22Rv1 (cell line): ENCODE results near the gene MYOD1.

Source experiments
- ZFX ChIP-seq: fragments of 450-650 bp; IDR thresholded peaks from 2 replicates; pipeline ENCODE4 v1.6.1; 2017; ENCODE audit warnings: antibody characterized with exemption, borderline replicate concordance
- TF ChIP-seq, protein P1 (sequence below): fragments of 450-650 bp; IDR thresholded peaks from 2 replicates; pipeline ENCODE4 v1.5.1; 2017; ENCODE audit warnings: mild to moderate bottlenecking

- TF ChIP-seq, protein P1, sequence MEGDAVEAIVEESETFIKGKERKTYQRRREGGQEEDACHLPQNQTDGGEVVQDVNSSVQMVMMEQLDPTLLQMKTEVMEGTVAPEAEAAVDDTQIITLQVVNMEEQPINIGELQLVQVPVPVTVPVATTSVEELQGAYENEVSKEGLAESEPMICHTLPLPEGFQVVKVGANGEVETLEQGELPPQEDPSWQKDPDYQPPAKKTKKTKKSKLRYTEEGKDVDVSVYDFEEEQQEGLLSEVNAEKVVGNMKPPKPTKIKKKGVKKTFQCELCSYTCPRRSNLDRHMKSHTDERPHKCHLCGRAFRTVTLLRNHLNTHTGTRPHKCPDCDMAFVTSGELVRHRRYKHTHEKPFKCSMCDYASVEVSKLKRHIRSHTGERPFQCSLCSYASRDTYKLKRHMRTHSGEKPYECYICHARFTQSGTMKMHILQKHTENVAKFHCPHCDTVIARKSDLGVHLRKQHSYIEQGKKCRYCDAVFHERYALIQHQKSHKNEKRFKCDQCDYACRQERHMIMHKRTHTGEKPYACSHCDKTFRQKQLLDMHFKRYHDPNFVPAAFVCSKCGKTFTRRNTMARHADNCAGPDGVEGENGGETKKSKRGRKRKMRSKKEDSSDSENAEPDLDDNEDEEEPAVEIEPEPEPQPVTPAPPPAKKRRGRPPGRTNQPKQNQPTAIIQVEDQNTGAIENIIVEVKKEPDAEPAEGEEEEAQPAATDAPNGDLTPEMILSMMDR: no peak
- no peak for TF ChIP-seq ZFX
These were observed 26.7 kb downstream of the MYOD1 start for GRCh38 chr11:17746096-17746495.
